ENCODE results near the gene ASB8.

The ASB8 gene

GRCh38 chr12:48157018-48157888 lies at the start of gene ASB8:
ASB8 (minus strand) TSS chr12:48157515; CDS start chr12:48153496, 4,019 bp downstream.
- no peaks in the 10 kb centered on the region for H3K9me2 ChIP-seq (replicated peaks; ENCODE audit: control insufficient read depth, low read length)
- H3K4me1 ChIP-seq (ENCODE audit: control insufficient read depth, low read length) = peaks cover 21% of the 10 kb centered on the region
- H3K27ac ChIP-seq (ENCODE audit: low read depth, low read length) = peak within 1 kb of the TSS; percentile 51
- H3F3A ChIP-seq (ENCODE audit: control insufficient read depth, insufficient read depth) = 0 out of 2 replicates have a peak, but pooled peaks cover 7% of the 10 kb centered on the region
- H4K20me1 ChIP-seq (ENCODE audit: control insufficient read depth, insufficient read depth, low read depth, low read length) = no peaks in the 10 kb centered on the region
- peak within 1 kb of the TSS; percentile 91 for H3K4me2 ChIP-seq (ENCODE audit: low read length)
- peak; percentile 53 for TF ChIP-seq CTCF (IDR thresholded peaks at IDR 0.05; ENCODE audit: low read depth, low read length, poor library complexity, severe bottlenecking)
- no peak for TF ChIP-seq EZH2phosphoT487 (IDR thresholded peaks at IDR 0.05; ENCODE audit: borderline replicate concordance, low read length)
- peaks cover 25% of the 10 kb centered on the region for H3K79me2 ChIP-seq (ENCODE audit: control insufficient read depth, low read length)
- H3K4me3 ChIP-seq (ENCODE audit: low read length) = peak within 1 kb of the TSS; percentile 83
- H3K36me3 ChIP-seq (ENCODE audit: control insufficient read depth, low read length) = peaks cover 11% of the 10 kb centered on the region
- no peaks in the 10 kb centered on the region for H3K9me3 ChIP-seq (ENCODE audit: control insufficient read depth, insufficient read depth, low read length)
- H3K27me3 ChIP-seq (ENCODE audit: control insufficient read depth, low read length) = no peaks in the 10 kb centered on the region

GRCh38 chr12:48203192-48203591 lies 45.9 kb upstream of the ASB8 start, which contains the start of gene OR10AD1:
OR10AD1 (minus strand) TSS chr12:48203292; CDS start chr12:48203292, 0 bp downstream.
- Histone ChIP-seq H3K4me1 (ENCODE audit: control insufficient read depth, low read length) (peaks cover 12% of the 10 kb centered on the region), H4K20me1 (ENCODE audit: control insufficient read depth, insufficient read depth, low read depth, low read length) (no peaks in the 10 kb centered on the region), H3K79me2 (ENCODE audit: control insufficient read depth, low read length) (peaks cover 6% of the 10 kb centered on the region), H3K4me2 (ENCODE audit: low read length) (no peak within 1 kb of the TSS), H3K4me3 (ENCODE audit: low read length) (no peak within 1 kb of the TSS), H3K27ac (ENCODE audit: low read depth, low read length) (no peak within 1 kb of the TSS), H3K27me3 (ENCODE audit: control insufficient read depth, low read length) (no peaks in the 10 kb centered on the region), H3K9me3 (ENCODE audit: control insufficient read depth, insufficient read depth, low read length) (0 out of 2 replicates have a peak, but pooled peaks cover 3% of the 10 kb centered on the region), H3K9me2 (replicated peaks; ENCODE audit: control insufficient read depth, low read length) (no peaks in the 10 kb centered on the region), H3K36me3 (ENCODE audit: control insufficient read depth, low read length) (no peaks in the 10 kb centered on the region), H3F3A (ENCODE audit: control insufficient read depth, insufficient read depth) (no peaks in the 10 kb centered on the region)
- TF ChIP-seq CTCF (IDR thresholded peaks at IDR 0.05; ENCODE audit: low read depth, low read length, poor library complexity, severe bottlenecking) (no peak), EZH2phosphoT487 (IDR thresholded peaks at IDR 0.05; ENCODE audit: borderline replicate concordance, low read length) (no peak)

GRCh38 chr12:48202766-48203165 lies 45.5 kb upstream of the ASB8 start:
- TF ChIP-seq EZH2phosphoT487 (IDR thresholded peaks at IDR 0.05; ENCODE audit: borderline replicate concordance, low read length) = no peak
- TF ChIP-seq CTCF (IDR thresholded peaks at IDR 0.05; ENCODE audit: low read depth, low read length, poor library complexity, severe bottlenecking) = no peak
- H3F3A ChIP-seq (ENCODE audit: control insufficient read depth, insufficient read depth) = no peaks in the 10 kb centered on the region
- no peak overlapping the region for H3K4me2 ChIP-seq (ENCODE audit: low read length)
- no peak overlapping the region for H3K27ac ChIP-seq (ENCODE audit: low read depth, low read length)
- no peaks in the 10 kb centered on the region for H4K20me1 ChIP-seq (ENCODE audit: control insufficient read depth, insufficient read depth, low read depth, low read length)
- H3K9me3 ChIP-seq (ENCODE audit: control insufficient read depth, insufficient read depth, low read length) = 0 out of 2 replicates have a peak, but pooled peaks cover 3% of the 10 kb centered on the region
- peaks cover 14% of the 10 kb centered on the region for H3K4me1 ChIP-seq (ENCODE audit: control insufficient read depth, low read length)
- H3K27me3 ChIP-seq (ENCODE audit: control insufficient read depth, low read length) = no peaks in the 10 kb centered on the region
- no peaks in the 10 kb centered on the region for H3K36me3 ChIP-seq (ENCODE audit: control insufficient read depth, low read length)
- H3K4me3 ChIP-seq (ENCODE audit: low read length) = no peak overlapping the region
- no peaks in the 10 kb centered on the region for H3K9me2 ChIP-seq (replicated peaks; ENCODE audit: control insufficient read depth, low read length)
- peaks cover 6% of the 10 kb centered on the region for H3K79me2 ChIP-seq (ENCODE audit: control insufficient read depth, low read length)
